Testis (tissue), 2 donors: ENCODE measurements around the gene PIGS.

Source experiments
- CTCF ChIP-seq, 3 experiments: fragments of 450-650 bp in 2 of 3; fragments of 200-600 bp in 1 of 3; sonication (generic) in 1 of 3; IDR thresholded peaks; one replicate each; pipeline ENCODE4 v1.5.1; 2016 to 2019; ENCODE audit warnings: antibody characterized with exemption in 3 of 3, mild to moderate bottlenecking in 2 of 3, moderate library complexity in 1 of 3
- POLR2A ChIP-seq: fragments of 450-650 bp; IDR thresholded peaks from one replicate; pipeline ENCODE4 v1.6.1; 2017; ENCODE audit warnings: antibody characterized with exemption, mild to moderate bottlenecking, moderate library complexity

DNA sequence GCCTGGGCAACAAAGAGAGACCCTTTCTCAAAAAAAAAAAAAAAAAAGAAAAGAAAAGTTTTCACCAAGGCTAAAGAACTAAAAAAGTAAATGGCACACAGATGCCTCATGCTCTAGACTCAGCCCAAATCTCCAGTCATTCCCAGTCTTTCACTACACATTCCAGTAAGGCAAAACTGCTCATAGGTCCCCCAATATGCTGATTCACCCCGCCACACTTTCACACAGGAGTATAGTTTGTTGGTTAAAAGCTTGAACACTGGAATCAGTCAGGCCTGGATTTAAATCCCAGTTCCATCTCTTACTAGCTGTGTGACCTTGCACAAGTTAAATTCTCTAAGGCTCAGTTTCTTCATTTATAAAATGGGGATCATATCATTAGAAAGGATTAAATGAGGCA lies 1.9 kb downstream of the PIGS start:
- no peak for TF ChIP-seq CTCF (IDR thresholded peaks at IDR 0.05)
- no peak for TF ChIP-seq POLR2A
